Panc1 (cell line): ENCODE results near the gene PSORS1C2. TPM values are rescaled to one million over a fixed set of nuclear protein-coding genes. Genes with fewer than 3 reads are reported as not detected.

ENCODE experiments used
- ATAC-seq: fragments of 200-7000 bp; cut with Tn5 transposase; 2 replicates; pipeline ENCODE4 v1.9.1; 2020; ENCODE audit warnings: mild to moderate bottlenecking, moderate library complexity
- BruUV-seq: library from RNA; stranded (reverse); fragments of 400-500 nt; replicated peaks from 2 replicates; lab custom pipeline; 2021; lab: Mats Ljungman, UMichigan
- CTCF ChIA-PET: fragments of 300-600 bp; sonication (Branson Sonifier 250); formaldehyde crosslinking; loops from one replicate; lab custom pipeline; 2022; ENCODE audit warnings: antibody characterized with exemption; lab: Charles Lee
- POLR2A ChIA-PET: fragments of 300-600 bp; sonication (Branson Sonifier 250); formaldehyde crosslinking; loops from one replicate; lab custom pipeline; 2022; ENCODE audit warnings: antibody characterized with exemption; lab: Charles Lee
- DNase-seq: peaks from one replicate; pipeline ENCODE4 v3.0.0-alpha.2; 2010; ENCODE audit warnings: low read depth, low spot score
- H3K27ac ChIP-seq: 2 replicates; pipeline ENCODE4 v1.5.1; 2011; ENCODE audit warnings: mild to moderate bottlenecking, low read length, inconsistent platforms
- H3K27me3 ChIP-seq: fragments of 200-500 bp; sonication (Bioruptor generic); 2 replicates; pipeline ENCODE4 v1.6.0; 2014; ENCODE audit warnings: low read length, inconsistent platforms; ENCODE audit not compliant: control insufficient read depth, insufficient read depth
- H3K36me3 ChIP-seq: fragments of 200-500 bp; sonication (Bioruptor generic); 2 replicates; pipeline ENCODE4 v1.5.1; 2014; ENCODE audit warnings: inconsistent platforms, mild to moderate bottlenecking, low read length, moderate library complexity; ENCODE audit not compliant: control insufficient read depth, insufficient read depth
- H3K4me1 ChIP-seq: 2 replicates; pipeline ENCODE4 v1.5.1; 2011; ENCODE audit warnings: inconsistent platforms, mild to moderate bottlenecking, low read length, moderate library complexity; ENCODE audit not compliant: control insufficient read depth, insufficient read depth
- H3K4me3 ChIP-seq, 2 experiments: 2 replicates each; pipeline ENCODE4 v1.5.1; 2011 to 2012; ENCODE audit warnings: low read depth in 2 of 2, low read length in 2 of 2, mild to moderate bottlenecking in 2 of 2, inconsistent platforms in 1 of 2, moderate library complexity in 1 of 2
- H3K9me3 ChIP-seq: fragments of 200-500 bp; sonication (Bioruptor generic); 2 replicates; pipeline ENCODE4 v1.5.1; 2014; ENCODE audit warnings: low read depth, mild to moderate bottlenecking, inconsistent platforms, low read length, moderate library complexity; ENCODE audit not compliant: control insufficient read depth, insufficient read depth
- CTCF ChIP-seq: fragments of 450-650 bp; IDR thresholded peaks from 2 replicates; pipeline ENCODE4 v1.5.1; 2017; ENCODE audit warnings: mild to moderate bottlenecking
- POLR2AphosphoS5 ChIP-seq: IDR thresholded peaks from 2 replicates; pipeline ENCODE4 v1.6.1; 2012; ENCODE audit warnings: mild to moderate bottlenecking, low read depth, low read length, moderate library complexity
- SIN3A ChIP-seq: IDR thresholded peaks from 2 replicates; pipeline ENCODE4 v1.6.1; 2012; ENCODE audit warnings: low read depth, mild to moderate bottlenecking, low read length, moderate library complexity, borderline replicate concordance; ENCODE audit not compliant: insufficient read depth
- TCF7L2 ChIP-seq: IDR thresholded peaks from 2 replicates; pipeline ENCODE4 v1.6.1; 2011; ENCODE audit warnings: mild to moderate bottlenecking, low read depth, low read length, inconsistent platforms
- in situ Hi-C: cut with HindIII; loops from 2 replicates; pipeline ENCODE4 v1.10.0; 2016; ENCODE audit warnings: low sequenced_read_pairs, low pct_unique_long_range_greater_than_20kb
- intact Hi-C: fragments of 100-400 bp; cut with micrococcal nuclease; formaldehyde crosslinking; loops from one replicate; pipeline ENCODE4 v1.10.0; 2022; ENCODE audit not compliant: unreplicated experiment
- total RNA-seq: library from RNA; stranded (reverse); gene quantifications from one replicate; pipeline ENCODE4 v1.2.1, GENCODE V29; 2021; ENCODE audit not compliant: unreplicated experiment
- TF ChIP-seq, protein P1 (sequence below), 2 experiments: IDR thresholded peaks; 2 replicates each; pipeline ENCODE4 v1.6.1; 2011 to 2012; ENCODE audit warnings: low read depth in 2 of 2, control low read depth in 1 of 2, low read length in 1 of 2, mild to moderate bottlenecking in 1 of 2, moderate library complexity in 1 of 2; ENCODE audit not compliant: insufficient read depth in 1 of 2

PSORS1C2 gene
- total RNA-seq, 1 experiment from 2014 or later = not detected

- intact Hi-C loops (no loop called here), in situ Hi-C loops (no loop called here)
- no peak for DNase-seq
- no peak for ATAC-seq
- Histone ChIP-seq H3K4me3 (no peak overlapping the region), H3K27ac (no peak overlapping the region), H3K36me3 (0 out of 2 replicates have a peak, but pooled peaks cover 2% of the 10 kb centered on the region), H3K27me3 (no peaks in the 10 kb centered on the region), H3K4me1 (no peaks in the 10 kb centered on the region), H3K9me3 (no peaks in the 10 kb centered on the region)
- ChIA-PET POLR2A (no interaction called here), CTCF (no interaction called here)
- TF ChIP-seq CTCF (no peak), POLR2AphosphoS5 (no peak), TCF7L2 (no peak)
- BruUV-seq = no TSS peak
Measured at GRCh38 chr6:31149827-31150447, 11.1 kb upstream of the PSORS1C2 start.

- in situ Hi-C loops = no loop called here
- TF ChIP-seq POLR2AphosphoS5 (no peak), SIN3A (no peak), TCF7L2 (no peak), CTCF (no peak)
- TF ChIP-seq, protein P1, sequence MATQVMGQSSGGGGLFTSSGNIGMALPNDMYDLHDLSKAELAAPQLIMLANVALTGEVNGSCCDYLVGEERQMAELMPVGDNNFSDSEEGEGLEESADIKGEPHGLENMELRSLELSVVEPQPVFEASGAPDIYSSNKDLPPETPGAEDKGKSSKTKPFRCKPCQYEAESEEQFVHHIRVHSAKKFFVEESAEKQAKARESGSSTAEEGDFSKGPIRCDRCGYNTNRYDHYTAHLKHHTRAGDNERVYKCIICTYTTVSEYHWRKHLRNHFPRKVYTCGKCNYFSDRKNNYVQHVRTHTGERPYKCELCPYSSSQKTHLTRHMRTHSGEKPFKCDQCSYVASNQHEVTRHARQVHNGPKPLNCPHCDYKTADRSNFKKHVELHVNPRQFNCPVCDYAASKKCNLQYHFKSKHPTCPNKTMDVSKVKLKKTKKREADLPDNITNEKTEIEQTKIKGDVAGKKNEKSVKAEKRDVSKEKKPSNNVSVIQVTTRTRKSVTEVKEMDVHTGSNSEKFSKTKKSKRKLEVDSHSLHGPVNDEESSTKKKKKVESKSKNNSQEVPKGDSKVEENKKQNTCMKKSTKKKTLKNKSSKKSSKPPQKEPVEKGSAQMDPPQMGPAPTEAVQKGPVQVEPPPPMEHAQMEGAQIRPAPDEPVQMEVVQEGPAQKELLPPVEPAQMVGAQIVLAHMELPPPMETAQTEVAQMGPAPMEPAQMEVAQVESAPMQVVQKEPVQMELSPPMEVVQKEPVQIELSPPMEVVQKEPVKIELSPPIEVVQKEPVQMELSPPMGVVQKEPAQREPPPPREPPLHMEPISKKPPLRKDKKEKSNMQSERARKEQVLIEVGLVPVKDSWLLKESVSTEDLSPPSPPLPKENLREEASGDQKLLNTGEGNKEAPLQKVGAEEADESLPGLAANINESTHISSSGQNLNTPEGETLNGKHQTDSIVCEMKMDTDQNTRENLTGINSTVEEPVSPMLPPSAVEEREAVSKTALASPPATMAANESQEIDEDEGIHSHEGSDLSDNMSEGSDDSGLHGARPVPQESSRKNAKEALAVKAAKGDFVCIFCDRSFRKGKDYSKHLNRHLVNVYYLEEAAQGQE (IDR thresholded peaks at IDR 0.05; ENCODE audit: insufficient read depth in 1 of 2, low read depth in 2 of 2, low read length in 1 of 2) = no peak
- no peaks in the 10 kb centered on the region for H3K27me3 ChIP-seq
- intact Hi-C loops = no loop called here
- ChIA-PET POLR2A (no interaction called here), CTCF (no interaction called here)
- no peak overlapping the region for H3K4me3 ChIP-seq
- H3K36me3 ChIP-seq = 0 out of 2 replicates have a peak, but pooled peaks cover 2% of the 10 kb centered on the region
- BruUV-seq = TSS peak; percentile 77
- H3K27ac ChIP-seq = no peak overlapping the region
- DNase-seq (no peak), ATAC-seq (no peak)
- no peaks in the 10 kb centered on the region for H3K9me3 ChIP-seq
- no peaks in the 10 kb centered on the region for H3K4me1 ChIP-seq
Measured at GRCh38 chr6:31145386-31145785, 6.5 kb upstream of the PSORS1C2 start.
